ENCODE measurements around the gene MBNL3.

GRCh38 chrX:132504417-132504816, 15.6 kb upstream of the MBNL3 start:
- no peak for TF ChIP-seq CTCF (IDR thresholded peaks at IDR 0.05)
- no peak for TF ChIP-seq MAX (IDR thresholded peaks at IDR 0.05; ENCODE audit: low read depth)
- TF ChIP-seq YY1 (IDR thresholded peaks at IDR 0.05; ENCODE audit: low read depth): no peak
- no peak for TF ChIP-seq POLR2AphosphoS5 (IDR thresholded peaks at IDR 0.05; ENCODE audit: low read depth, low read length)
- TF ChIP-seq TAF1 (IDR thresholded peaks at IDR 0.05; ENCODE audit: borderline replicate concordance, low read depth, low read length): no peak
- TF ChIP-seq EP300 (IDR thresholded peaks at IDR 0.05; ENCODE audit: borderline replicate concordance in 1 of 2, low read depth in 1 of 2, low read length in 1 of 2): no peak
- TF ChIP-seq EZH2phosphoT487 (IDR thresholded peaks at IDR 0.05; ENCODE audit: borderline replicate concordance, low read depth): no peak
- no peak for TF ChIP-seq ELF1 (IDR thresholded peaks at IDR 0.05)
- no peak for TF ChIP-seq USF2 (IDR thresholded peaks at IDR 0.05; ENCODE audit: borderline replicate concordance, low read depth, low read length)
- no peak for TF ChIP-seq REST (IDR thresholded peaks at IDR 0.05; ENCODE audit: low read depth, low read length)
- no peak for TF ChIP-seq NRF1 (IDR thresholded peaks at IDR 0.05; ENCODE audit: low read depth, low read length)
